Neural cell (in vitro differentiated cells): ENCODE data around the gene PM20D2. TPM values are rescaled to one million over a fixed set of nuclear protein-coding genes. Genes with fewer than 3 reads are reported as not detected.

ENCODE experiments used
- H2AFZ ChIP-seq: fragments of 200-600, 300-800 bp; sonication (generic), shearing (Covaris generic); 2 replicates; pipeline ENCODE4 v1.6.0; 2014; ENCODE audit warnings: low read depth, mild to moderate bottlenecking, antibody characterized with exemption, low read length, moderate library complexity
- H3F3A ChIP-seq: fragments of 200-600 bp; shearing (Covaris generic); 2 replicates; pipeline ENCODE4 v1.6.1; 2016; ENCODE audit warnings: mild to moderate bottlenecking, moderate library complexity, mixed read lengths, antibody characterized with exemption, low read length; ENCODE audit not compliant: insufficient read depth, poor library complexity, severe bottlenecking
- H3K27ac ChIP-seq: fragments of 200-600, 300-800 bp; sonication (generic), shearing (Covaris generic); 2 replicates; pipeline ENCODE4 v1.5.1; 2014; ENCODE audit warnings: mild to moderate bottlenecking, low read length, moderate library complexity
- H3K27me3 ChIP-seq: fragments of 300-800, 200-600 bp; sonication (generic), shearing (Covaris generic); 2 replicates; pipeline ENCODE4 v1.6.0; 2014; ENCODE audit warnings: mild to moderate bottlenecking, low read depth, low read length, moderate library complexity; ENCODE audit not compliant: insufficient read depth
- H3K36me3 ChIP-seq: fragments of 300-800, 200-600 bp; sonication (generic), shearing (Covaris generic); 2 replicates; pipeline ENCODE4 v1.5.1; 2014; ENCODE audit warnings: mild to moderate bottlenecking, antibody characterized with exemption, low read length, moderate library complexity; ENCODE audit not compliant: insufficient read depth
- H3K4me2 ChIP-seq: fragments of 300-800, 200-600 bp; sonication (generic), shearing (Covaris generic); 2 replicates; pipeline ENCODE4 v1.6.0; 2014; ENCODE audit warnings: mild to moderate bottlenecking, low read length
- H3K4me3 ChIP-seq: fragments of 300-800, 200-600 bp; sonication (generic), shearing (Covaris generic); 2 replicates; pipeline ENCODE4 v1.5.1; 2014; ENCODE audit warnings: mild to moderate bottlenecking, low read length, moderate library complexity
- H3K79me2 ChIP-seq: fragments of 200-600 bp; shearing (Covaris generic); replicated peaks from 2 replicates; pipeline ENCODE4 v1.6.0; 2014; ENCODE audit warnings: mild to moderate bottlenecking, low read length, moderate library complexity; ENCODE audit not compliant: insufficient read depth
- H3K9ac ChIP-seq: fragments of 300-800, 200-600 bp; sonication (generic), shearing (Covaris generic); 2 replicates; pipeline ENCODE4 v1.6.1; 2016; ENCODE audit warnings: mild to moderate bottlenecking, low read length, mixed read lengths
- H3K9me2 ChIP-seq: fragments of 200-600 bp; shearing (Covaris generic); 2 replicates; pipeline ENCODE4 v1.6.1; 2016; ENCODE audit warnings: mild to moderate bottlenecking, low read length, mixed read lengths; ENCODE audit not compliant: insufficient read depth
- H3K9me3 ChIP-seq: fragments of 200-600, 300-800 bp; sonication (generic), shearing (Covaris generic); 2 replicates; pipeline ENCODE4 v1.6.1; 2016; ENCODE audit warnings: mild to moderate bottlenecking, mixed run types, low read length, moderate library complexity, mixed read lengths
- H4K20me1 ChIP-seq: fragments of 200-600 bp; shearing (Covaris generic); 2 replicates; pipeline ENCODE4 v1.6.1; 2016; ENCODE audit warnings: mild to moderate bottlenecking, mixed run types; ENCODE audit not compliant: insufficient read depth
- CTCF ChIP-seq: fragments of 450-650 bp; IDR thresholded peaks from 2 replicates; pipeline ENCODE4 v1.5.1; 2014; ENCODE audit warnings: antibody characterized with exemption, mild to moderate bottlenecking, moderate library complexity; ENCODE audit not compliant: poor library complexity, severe bottlenecking
- EP300 ChIP-seq: fragments of 450-650 bp; conservative IDR thresholded peaks from 2 replicates; pipeline ENCODE4 v1.6.1; 2014; ENCODE audit warnings: antibody characterized with exemption, mild to moderate bottlenecking, moderate library complexity; ENCODE audit not compliant: poor library complexity, severe bottlenecking
- EZH2 ChIP-seq: fragments of 200-600, 300-800 bp; shearing (Covaris generic), sonication (generic); IDR thresholded peaks from 2 replicates; pipeline ENCODE4 v1.6.1; 2014; ENCODE audit warnings: antibody characterized with exemption, low read length, borderline replicate concordance, mild to moderate bottlenecking; ENCODE audit not compliant: insufficient read depth, poor library complexity, severe bottlenecking
- MXI1 ChIP-seq: fragments of 450-650 bp; conservative IDR thresholded peaks from 2 replicates; pipeline ENCODE4 v1.6.1; 2014; ENCODE audit warnings: antibody characterized with exemption, mild to moderate bottlenecking; ENCODE audit not compliant: poor library complexity, severe bottlenecking
- RAD21 ChIP-seq: fragments of 450-650 bp; conservative IDR thresholded peaks from 2 replicates; pipeline ENCODE4 v1.6.1; 2014; ENCODE audit warnings: antibody characterized with exemption, mild to moderate bottlenecking, moderate library complexity
- SMC3 ChIP-seq: fragments of 450-650 bp; conservative IDR thresholded peaks from 2 replicates; pipeline ENCODE4 v1.6.1; 2014; ENCODE audit warnings: antibody characterized with exemption, mild to moderate bottlenecking, moderate library complexity; ENCODE audit not compliant: poor library complexity
- TAF1 ChIP-seq: IDR thresholded peaks from 2 replicates; pipeline ENCODE4 v1.6.1; 2012; ENCODE audit warnings: low read depth
- polyA plus RNA-seq: library from polyadenylated mRNA; depleted of rRNA; stranded (reverse); fragments of >200 nt; gene quantifications from 2 replicates; pipeline ENCODE4 v1.2.3, GENCODE V29; 2014
- TF ChIP-seq, protein P1 (sequence below): IDR thresholded peaks from 2 replicates; pipeline ENCODE4 v1.6.1; 2012; ENCODE audit warnings: borderline replicate concordance

Gene PM20D2
- polyA plus RNA-seq, 1 donor from 2014 or later = 28.2 TPM

DNA sequence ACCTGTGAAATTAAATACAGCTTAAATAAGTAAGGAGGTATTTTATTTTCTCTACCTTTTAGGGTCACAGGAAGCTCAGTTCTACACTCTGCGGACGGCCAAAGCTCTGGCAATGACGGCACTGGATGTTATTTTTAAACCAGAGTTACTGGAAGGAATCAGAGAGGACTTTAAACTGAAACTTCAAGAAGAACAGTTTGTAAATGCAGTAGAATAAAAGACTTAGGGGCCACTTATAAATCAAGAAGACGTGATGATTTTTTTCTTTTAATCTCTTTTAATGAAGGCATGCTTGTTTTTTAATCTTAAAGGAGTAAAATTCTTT, 16.2 kb downstream of the PM20D2 start:
- no peaks in the 10 kb centered on the region for H3F3A ChIP-seq
- H3K4me3 ChIP-seq = no peak overlapping the region
- TF ChIP-seq MXI1 (no peak), CTCF (no peak), RAD21 (no peak), TAF1 (no peak)
- no peaks in the 10 kb centered on the region for H3K9me3 ChIP-seq
- no peak overlapping the region for H3K4me2 ChIP-seq
- no peak overlapping the region for H3K9ac ChIP-seq
- H3K36me3 ChIP-seq = no peaks in the 10 kb centered on the region
- H4K20me1 ChIP-seq = no peaks in the 10 kb centered on the region
- H3K9me2 ChIP-seq = no peaks in the 10 kb centered on the region
- no peak overlapping the region for H2AFZ ChIP-seq
- H3K79me2 ChIP-seq = no peaks in the 10 kb centered on the region
- H3K27ac ChIP-seq = no peak overlapping the region
- H3K27me3 ChIP-seq = no peaks in the 10 kb centered on the region

DNA sequence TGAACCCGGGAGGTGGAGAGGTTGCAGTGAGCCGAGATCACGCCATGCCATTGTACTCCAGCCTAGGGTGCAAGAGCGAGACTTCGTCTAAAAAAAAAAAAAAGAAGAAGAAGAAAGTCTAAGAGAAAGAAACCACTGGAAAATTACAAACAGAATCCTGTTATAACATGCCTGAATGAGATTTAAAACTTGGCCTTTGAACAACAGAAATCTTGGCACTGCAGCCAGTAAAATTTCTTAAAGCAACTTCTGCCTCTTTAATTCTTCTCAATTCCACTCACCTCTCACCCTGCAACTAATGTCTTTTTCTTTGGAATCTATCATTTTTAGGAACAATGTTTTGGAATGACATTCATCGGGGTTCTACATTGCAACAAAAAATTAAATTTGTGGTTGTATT, 26.3 kb downstream of the PM20D2 start:
- H3K27ac ChIP-seq = no peak overlapping the region
- no peaks in the 10 kb centered on the region for H4K20me1 ChIP-seq
- no peak overlapping the region for H3K4me3 ChIP-seq
- H3K9me2 ChIP-seq = no peaks in the 10 kb centered on the region
- H3K4me2 ChIP-seq = no peak overlapping the region
- H2AFZ ChIP-seq = no peak overlapping the region
- H3K27me3 ChIP-seq = no peaks in the 10 kb centered on the region
- H3K36me3 ChIP-seq = no peaks in the 10 kb centered on the region
- no peak overlapping the region for H3K9ac ChIP-seq
- no peaks in the 10 kb centered on the region for H3K79me2 ChIP-seq
- no peaks in the 10 kb centered on the region for H3F3A ChIP-seq
- no peaks in the 10 kb centered on the region for H3K9me3 ChIP-seq
- TF ChIP-seq EP300 (no peak), MXI1 (no peak), CTCF (no peak), TAF1 (no peak), EZH2 (no peak), SMC3 (no peak)
- TF ChIP-seq, protein P1, sequence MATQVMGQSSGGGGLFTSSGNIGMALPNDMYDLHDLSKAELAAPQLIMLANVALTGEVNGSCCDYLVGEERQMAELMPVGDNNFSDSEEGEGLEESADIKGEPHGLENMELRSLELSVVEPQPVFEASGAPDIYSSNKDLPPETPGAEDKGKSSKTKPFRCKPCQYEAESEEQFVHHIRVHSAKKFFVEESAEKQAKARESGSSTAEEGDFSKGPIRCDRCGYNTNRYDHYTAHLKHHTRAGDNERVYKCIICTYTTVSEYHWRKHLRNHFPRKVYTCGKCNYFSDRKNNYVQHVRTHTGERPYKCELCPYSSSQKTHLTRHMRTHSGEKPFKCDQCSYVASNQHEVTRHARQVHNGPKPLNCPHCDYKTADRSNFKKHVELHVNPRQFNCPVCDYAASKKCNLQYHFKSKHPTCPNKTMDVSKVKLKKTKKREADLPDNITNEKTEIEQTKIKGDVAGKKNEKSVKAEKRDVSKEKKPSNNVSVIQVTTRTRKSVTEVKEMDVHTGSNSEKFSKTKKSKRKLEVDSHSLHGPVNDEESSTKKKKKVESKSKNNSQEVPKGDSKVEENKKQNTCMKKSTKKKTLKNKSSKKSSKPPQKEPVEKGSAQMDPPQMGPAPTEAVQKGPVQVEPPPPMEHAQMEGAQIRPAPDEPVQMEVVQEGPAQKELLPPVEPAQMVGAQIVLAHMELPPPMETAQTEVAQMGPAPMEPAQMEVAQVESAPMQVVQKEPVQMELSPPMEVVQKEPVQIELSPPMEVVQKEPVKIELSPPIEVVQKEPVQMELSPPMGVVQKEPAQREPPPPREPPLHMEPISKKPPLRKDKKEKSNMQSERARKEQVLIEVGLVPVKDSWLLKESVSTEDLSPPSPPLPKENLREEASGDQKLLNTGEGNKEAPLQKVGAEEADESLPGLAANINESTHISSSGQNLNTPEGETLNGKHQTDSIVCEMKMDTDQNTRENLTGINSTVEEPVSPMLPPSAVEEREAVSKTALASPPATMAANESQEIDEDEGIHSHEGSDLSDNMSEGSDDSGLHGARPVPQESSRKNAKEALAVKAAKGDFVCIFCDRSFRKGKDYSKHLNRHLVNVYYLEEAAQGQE = no peak
